HL-60 (cell line): Measurements from ENCODE around the gene MPZL3.

Experiments used
- DNase-seq, 2 experiments: peaks; one replicate each; pipeline ENCODE4 v3.0.0-alpha.2; 2010 to 2020; ENCODE audit warnings: low read depth in 1 of 2, low spot score in 1 of 2
- H3K27ac ChIP-seq: fragments of 250-450 bp; sonication (Bioruptor Pico); replicated peaks from 2 replicates; pipeline ENCODE4 v1.5.1; 2020; ENCODE audit warnings: mild to moderate bottlenecking, moderate library complexity
- H3K27me3 ChIP-seq: fragments of 250-450 bp; sonication (Bioruptor Pico); 2 replicates; pipeline ENCODE4 v1.5.1; 2021; ENCODE audit warnings: mild to moderate bottlenecking, moderate library complexity; ENCODE audit not compliant: insufficient read depth, poor library complexity, severe bottlenecking
- H3K4me3 ChIP-seq: replicated peaks from 2 replicates; pipeline ENCODE4 v1.5.1; 2011; ENCODE audit warnings: mild to moderate bottlenecking, control low read depth, low read length; ENCODE audit not compliant: insufficient read depth
- CTCF ChIP-seq: IDR thresholded peaks from one replicate; pipeline ENCODE4 v1.5.1; 2011; ENCODE audit warnings: low read length, control low read depth, inconsistent platforms; ENCODE audit not compliant: insufficient read depth
- GABPA ChIP-seq: IDR thresholded peaks from 2 replicates; pipeline ENCODE4 v1.6.1; 2012; ENCODE audit warnings: low read depth
- POLR2AphosphoS5 ChIP-seq: IDR thresholded peaks from 2 replicates; pipeline ENCODE4 v1.6.1; 2012; ENCODE audit warnings: low read depth
- SPI1 ChIP-seq: IDR thresholded peaks from 2 replicates; pipeline ENCODE4 v1.6.1; 2012; ENCODE audit warnings: low read depth, mild to moderate bottlenecking, borderline replicate concordance
- TF ChIP-seq, protein P1 (sequence below): IDR thresholded peaks from 2 replicates; pipeline ENCODE4 v1.6.1; 2012; ENCODE audit warnings: low read depth; ENCODE audit not compliant: insufficient replicate concordance

Gene MPZL3

DNA sequence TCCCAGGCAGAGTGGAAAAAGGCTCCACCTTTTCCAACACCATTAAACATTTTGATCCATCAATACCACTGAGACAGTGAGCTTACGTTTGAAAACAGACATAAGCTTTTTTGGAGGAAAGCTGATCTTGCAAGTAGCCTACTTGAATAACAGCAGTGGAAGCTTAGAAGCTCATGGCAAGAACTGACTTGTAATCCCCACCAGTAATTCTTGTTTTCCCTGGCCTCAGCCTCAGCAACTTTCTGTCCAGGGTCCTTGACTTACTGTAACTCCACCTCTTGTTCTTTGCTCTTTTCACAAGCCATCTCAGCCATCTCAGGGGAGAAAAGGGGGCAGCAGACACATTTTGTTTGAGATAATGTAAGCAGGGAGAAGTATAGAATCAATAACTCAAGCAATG is 24.3 kb upstream of the MPZL3 start:
- no peak for DNase-seq
- no peak overlapping the region for H3K4me3 ChIP-seq
- no peak for TF ChIP-seq CTCF
- no peak for TF ChIP-seq POLR2AphosphoS5
- no peak for TF ChIP-seq SPI1
- no peak for TF ChIP-seq GABPA
- TF ChIP-seq, protein P1, sequence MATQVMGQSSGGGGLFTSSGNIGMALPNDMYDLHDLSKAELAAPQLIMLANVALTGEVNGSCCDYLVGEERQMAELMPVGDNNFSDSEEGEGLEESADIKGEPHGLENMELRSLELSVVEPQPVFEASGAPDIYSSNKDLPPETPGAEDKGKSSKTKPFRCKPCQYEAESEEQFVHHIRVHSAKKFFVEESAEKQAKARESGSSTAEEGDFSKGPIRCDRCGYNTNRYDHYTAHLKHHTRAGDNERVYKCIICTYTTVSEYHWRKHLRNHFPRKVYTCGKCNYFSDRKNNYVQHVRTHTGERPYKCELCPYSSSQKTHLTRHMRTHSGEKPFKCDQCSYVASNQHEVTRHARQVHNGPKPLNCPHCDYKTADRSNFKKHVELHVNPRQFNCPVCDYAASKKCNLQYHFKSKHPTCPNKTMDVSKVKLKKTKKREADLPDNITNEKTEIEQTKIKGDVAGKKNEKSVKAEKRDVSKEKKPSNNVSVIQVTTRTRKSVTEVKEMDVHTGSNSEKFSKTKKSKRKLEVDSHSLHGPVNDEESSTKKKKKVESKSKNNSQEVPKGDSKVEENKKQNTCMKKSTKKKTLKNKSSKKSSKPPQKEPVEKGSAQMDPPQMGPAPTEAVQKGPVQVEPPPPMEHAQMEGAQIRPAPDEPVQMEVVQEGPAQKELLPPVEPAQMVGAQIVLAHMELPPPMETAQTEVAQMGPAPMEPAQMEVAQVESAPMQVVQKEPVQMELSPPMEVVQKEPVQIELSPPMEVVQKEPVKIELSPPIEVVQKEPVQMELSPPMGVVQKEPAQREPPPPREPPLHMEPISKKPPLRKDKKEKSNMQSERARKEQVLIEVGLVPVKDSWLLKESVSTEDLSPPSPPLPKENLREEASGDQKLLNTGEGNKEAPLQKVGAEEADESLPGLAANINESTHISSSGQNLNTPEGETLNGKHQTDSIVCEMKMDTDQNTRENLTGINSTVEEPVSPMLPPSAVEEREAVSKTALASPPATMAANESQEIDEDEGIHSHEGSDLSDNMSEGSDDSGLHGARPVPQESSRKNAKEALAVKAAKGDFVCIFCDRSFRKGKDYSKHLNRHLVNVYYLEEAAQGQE, result no peak
- H3K27me3 ChIP-seq, result no peaks in the 10 kb centered on the region
- no peak overlapping the region for H3K27ac ChIP-seq

DNA sequence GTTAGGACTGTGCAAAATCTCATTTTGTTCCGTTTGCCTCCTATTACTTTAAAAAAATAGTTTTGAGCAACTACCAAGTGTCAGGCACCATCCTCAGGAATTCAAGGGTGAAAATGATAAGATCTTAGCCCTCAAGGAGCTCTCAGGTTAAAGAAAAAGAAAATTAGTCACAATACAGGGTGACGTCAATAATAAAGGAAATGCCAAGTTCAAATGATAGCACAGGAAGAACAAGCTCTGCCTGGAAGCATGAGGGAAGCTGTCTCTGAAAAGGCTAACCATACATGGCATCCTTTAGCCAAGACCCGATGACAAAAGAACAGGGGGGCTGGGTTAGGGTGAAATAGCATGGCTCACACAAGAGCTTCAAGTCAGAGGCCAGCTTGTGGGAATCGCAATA is 23.0 kb upstream of the MPZL3 start:
- no peak for TF ChIP-seq CTCF
- no peak for TF ChIP-seq GABPA
- TF ChIP-seq, protein P1, result no peak
- no peak for TF ChIP-seq POLR2AphosphoS5
- no peak for TF ChIP-seq SPI1
- Histone ChIP-seq H3K27ac (no peak overlapping the region), H3K27me3 (no peaks in the 10 kb centered on the region), H3K4me3 (no peak overlapping the region)
- DNase-seq, result no peak

- Histone ChIP-seq H3K27ac (no peak overlapping the region), H3K4me3 (no peak overlapping the region), H3K27me3 (no peaks in the 10 kb centered on the region)
- no peak for DNase-seq
- no peak for TF ChIP-seq SPI1
- no peak for TF ChIP-seq CTCF
- TF ChIP-seq, protein P1, result no peak
- no peak for TF ChIP-seq POLR2AphosphoS5
- TF ChIP-seq GABPA, result no peak
These were observed 22.0 kb upstream of the MPZL3 start for GRCh38 chr11:118274186-118274585.
